K562 (cell line): Measurements from ENCODE around the gene MADCAM1. TPM values are rescaled to one million over a fixed set of nuclear protein-coding genes. Genes with fewer than 3 reads are reported as not detected.

ENCODE experiments used
- ASH1L ChIP-seq: fragments of 450-650 bp; IDR thresholded peaks from 2 replicates; pipeline ENCODE4 v1.6.1; 2018; ENCODE audit warnings: borderline replicate concordance, mild to moderate bottlenecking, low read depth; ENCODE audit not compliant: partially characterized antibody
- CBFA2T3 ChIP-seq: fragments of 450-650 bp; IDR thresholded peaks from 2 replicates; pipeline ENCODE4 v1.6.1; 2017
- CCAR2 ChIP-seq: fragments of 200-400 bp; formaldehyde crosslinking; IDR thresholded peaks from 2 replicates; pipeline ENCODE4 v1.6.1; 2017; ENCODE audit warnings: mild to moderate bottlenecking, low read depth, low read length
- CHD4 ChIP-seq: fragments of 200-600 bp; sonication (generic); IDR thresholded peaks from 3 replicates; pipeline ENCODE4 v1.6.1; 2012; ENCODE audit warnings: low read depth, mild to moderate bottlenecking, mixed read lengths, low read length, inconsistent platforms; ENCODE audit not compliant: insufficient read depth, insufficient replicate concordance, poor library complexity, severe bottlenecking
- FOS ChIP-seq: IDR thresholded peaks from 3 replicates; pipeline ENCODE4 v1.6.1; 2011; ENCODE audit not compliant: insufficient read length; ENCODE audit errors: extremely low read depth
- FOXJ3 ChIP-seq: sonication (generic); formaldehyde crosslinking; IDR thresholded peaks from 2 replicates; pipeline ENCODE4 v1.4.0; 2020; ENCODE audit warnings: mild to moderate bottlenecking, missing genetic modification reagents
- FOXK2 ChIP-seq, 2 experiments: fragments of 450-650 bp; IDR thresholded peaks in 1 of 2; conservative IDR thresholded peaks in 1 of 2; 2 replicates each; pipeline ENCODE4 v1.6.1; 2016; ENCODE audit warnings: low read depth in 2 of 2, mild to moderate bottlenecking in 1 of 2
- HMG20A ChIP-seq: fragments of 450-650 bp; formaldehyde crosslinking; conservative IDR thresholded peaks from 2 replicates; pipeline ENCODE4 v1.4.0; 2020; ENCODE audit warnings: mild to moderate bottlenecking, mixed read lengths
- HOXB6 ChIP-seq: fragments of 250-450 bp; sonication (Bioruptor Pico); IDR thresholded peaks from 2 replicates; pipeline ENCODE4 v1.5.1; 2022; ENCODE audit warnings: mild to moderate bottlenecking, borderline replicate concordance
- KLF13 ChIP-seq: fragments of 450-650 bp; IDR thresholded peaks from 2 replicates; pipeline ENCODE4 v1.6.1; 2016; ENCODE audit warnings: missing genetic modification characterization, low read depth, mild to moderate bottlenecking, missing compliant biosample characterization, moderate library complexity, borderline replicate concordance
- NBN ChIP-seq: fragments of 450-650 bp; IDR thresholded peaks from 2 replicates; pipeline ENCODE4 v1.6.1; 2016; ENCODE audit warnings: low read depth, mild to moderate bottlenecking
- NCOA6 ChIP-seq: fragments of 450-650 bp; IDR thresholded peaks from 2 replicates; pipeline ENCODE4 v1.6.1; 2017; ENCODE audit warnings: mild to moderate bottlenecking
- PRPF4 ChIP-seq: fragments of 200-400 bp; formaldehyde crosslinking; IDR thresholded peaks from one replicate; pipeline ENCODE4 v1.6.1; 2017; ENCODE audit warnings: low read length, low read depth, mild to moderate bottlenecking; ENCODE audit not compliant: insufficient read depth, poor library complexity, severe bottlenecking
- RBM14 ChIP-seq: fragments of 200-400 bp; formaldehyde crosslinking; IDR thresholded peaks from 2 replicates; pipeline ENCODE4 v1.6.1; 2018; ENCODE audit warnings: low read depth, mild to moderate bottlenecking, low read length, moderate library complexity, borderline replicate concordance; ENCODE audit not compliant: insufficient read depth
- RCOR1 ChIP-seq, 2 experiments: IDR thresholded peaks; 2 replicates each; pipeline ENCODE4 v1.6.1; 2012; ENCODE audit warnings: low read depth in 2 of 2, low read length in 2 of 2, borderline replicate concordance in 1 of 2, improper control_type of control experiment in 1 of 2
- SMARCB1 ChIP-seq: IDR thresholded peaks from 2 replicates; pipeline ENCODE4 v1.6.1; 2011; ENCODE audit warnings: improper control_type of control experiment, low read depth; ENCODE audit not compliant: insufficient read length
- TFAM ChIP-seq: fragments of 250-450 bp; sonication (Bioruptor Pico); conservative IDR thresholded peaks from 2 replicates; pipeline ENCODE4 v1.5.0; 2021; ENCODE audit warnings: mild to moderate bottlenecking, moderate library complexity
- ZNF212 ChIP-seq: fragments of 450-650 bp; formaldehyde crosslinking; IDR thresholded peaks from 2 replicates; pipeline ENCODE4 v1.4.0; 2020; ENCODE audit warnings: mild to moderate bottlenecking
- ZNF311 ChIP-seq: fragments of 250-450 bp; sonication (Bioruptor Pico); IDR thresholded peaks from 2 replicates; pipeline ENCODE4 v1.4.0; 2020; ENCODE audit warnings: mild to moderate bottlenecking, moderate library complexity
- polyA plus RNA-seq, 8 experiments: library from polyadenylated mRNA; depleted of rRNA in 4 of 8; stranded (reverse) in 5 of 8; unstranded in 3 of 8; fragments of >200 nt; fragmentation: Nextera tagmentation in 2 of 8; fragmentation: Illumina TruSeq in 1 of 8; extraction: Ambion mirVana in 2 of 8; extraction: Trizol in 1 of 8; gene quantifications; 2 replicates each; pipeline versions ENCODE4 v1.2.1 to v1.2.3, GENCODE V29; 2011 to 2014; ENCODE audit warnings: inconsistent platforms in 1 of 8, missing spikeins in 1 of 8
- total RNA-seq, 7 experiments: library from RNA; depleted of rRNA in 6 of 7; stranded (reverse); fragments of >200 nt in 6 of 7; fragmentation: Illumina TruSeq in 2 of 7; extraction: Trizol in 2 of 7; gene quantifications; 2 replicates each; pipeline versions ENCODE4 v1.2.1 to v1.2.3, GENCODE V29; 2011 to 2021; ENCODE audit warnings: low replicate concordance in 1 of 7
- TF ChIP-seq, protein P1 (sequence below), 2 experiments: IDR thresholded peaks; 2 replicates each; pipeline ENCODE4 v1.6.1; 2011; ENCODE audit warnings: borderline replicate concordance in 1 of 2, control low read depth in 1 of 2, low read depth in 1 of 2, low read length in 1 of 2, mild to moderate bottlenecking in 1 of 2, mixed read lengths in 1 of 2, moderate library complexity in 1 of 2; ENCODE audit not compliant: insufficient read depth in 1 of 2, insufficient read length in 1 of 2, poor library complexity in 1 of 2, severe bottlenecking in 1 of 2; ENCODE audit errors: extremely low read depth in 1 of 2
- TF ChIP-seq, protein P2 (sequence below): fragments of 250-450 bp; sonication (Bioruptor Pico); IDR thresholded peaks from 2 replicates; pipeline ENCODE4 v1.6.1; 2021; ENCODE audit warnings: mild to moderate bottlenecking
- TF ChIP-seq, protein P3 (sequence below): IDR thresholded peaks from 2 replicates; pipeline ENCODE4 v1.6.1; 2011; ENCODE audit not compliant: insufficient read length; ENCODE audit errors: extremely low read depth
- TF ChIP-seq, protein P4 (sequence below): fragments of 450-650 bp; formaldehyde crosslinking; conservative IDR thresholded peaks from 2 replicates; pipeline ENCODE4 v1.4.0; 2022; ENCODE audit warnings: mild to moderate bottlenecking, missing genetic modification characterization

MADCAM1 gene
- total and polyA plus RNA-seq, 9 of the 15 experiments (the other 6 are each of a cell fraction or from before 2014, with no cell fraction given), result 0.09 to 0.36 (median 0.09) TPM; not detected in 6

DNA sequence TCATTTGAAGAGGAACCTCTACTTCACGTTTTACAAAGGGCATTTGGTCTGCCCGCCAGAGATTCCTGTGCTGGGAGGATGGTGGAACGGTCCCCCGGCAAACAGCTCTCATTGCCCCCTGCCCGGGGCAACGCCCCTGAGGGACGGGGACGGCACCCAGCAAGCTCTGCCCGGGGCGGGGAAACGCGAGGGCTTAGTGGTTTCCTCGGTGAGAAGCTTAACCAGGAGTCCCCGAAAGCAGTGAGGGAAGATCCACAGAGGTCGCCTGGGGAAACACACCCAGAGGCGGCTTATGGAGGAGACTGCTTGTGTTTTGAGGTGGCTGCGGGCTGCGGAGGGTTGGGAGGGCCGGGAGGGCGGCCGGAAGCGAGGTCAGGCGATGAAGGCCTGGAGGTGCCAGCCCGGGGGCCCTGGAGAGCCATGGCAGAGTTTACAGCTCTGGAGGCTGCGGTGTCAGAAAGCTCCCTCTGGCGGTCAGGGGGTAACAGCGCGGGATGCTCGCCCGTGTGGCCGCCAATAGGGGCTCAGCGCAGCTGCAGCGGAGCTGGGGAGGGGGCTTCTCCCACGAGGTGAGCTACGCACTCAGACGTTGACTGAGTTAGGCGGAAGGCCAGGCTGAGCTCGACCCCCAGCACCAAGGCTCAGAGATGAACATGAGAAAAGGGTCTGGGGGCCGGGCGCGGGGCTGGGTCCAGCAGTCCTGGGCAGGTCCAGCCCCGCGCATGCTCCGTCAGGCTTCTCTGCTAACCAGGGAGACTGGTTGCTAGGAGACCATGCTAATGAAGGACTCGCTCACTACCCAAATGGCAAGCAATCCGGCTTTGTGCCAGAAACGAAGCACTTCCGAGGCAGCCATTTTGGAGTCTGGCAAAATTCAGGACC lies 10.4 kb downstream of the MADCAM1 start (continued):
- TF ChIP-seq RCOR1 (IDR thresholded peaks at IDR 0.05; ENCODE audit: borderline replicate concordance in 1 of 2, low read depth in 2 of 2, low read length in 2 of 2) (peak; percentile 69 to 94; a peak in 2 of 4 replicates), NBN (0 out of 2 replicates have a peak, but pooled peaks have one; percentile 30), FOXK2 (conservative IDR thresholded peaks at IDR 0.05 in 1 of 2, IDR thresholded peaks at IDR 0.05 in 1 of 2; ENCODE audit: low read depth in 2 of 2) (no peak), NCOA6 (no peak), SMARCB1 (no peak), TFAM (CRISPR knock-in tag) (no peak), FOS (no peak), KLF13 (tag) (no peak), RBM14 (no peak), HMG20A (no peak), CCAR2 (no peak), ZNF311 (CRISPR knock-in tag) (no peak), CHD4 (no peak), ASH1L (no peak), FOXJ3 (CRISPR knock-in tag) (no peak), PRPF4 (no peak), CBFA2T3 (no peak), ZNF212 (no peak), HOXB6 (CRISPR knock-in tag) (no peak)
- TF ChIP-seq, protein P1, sequence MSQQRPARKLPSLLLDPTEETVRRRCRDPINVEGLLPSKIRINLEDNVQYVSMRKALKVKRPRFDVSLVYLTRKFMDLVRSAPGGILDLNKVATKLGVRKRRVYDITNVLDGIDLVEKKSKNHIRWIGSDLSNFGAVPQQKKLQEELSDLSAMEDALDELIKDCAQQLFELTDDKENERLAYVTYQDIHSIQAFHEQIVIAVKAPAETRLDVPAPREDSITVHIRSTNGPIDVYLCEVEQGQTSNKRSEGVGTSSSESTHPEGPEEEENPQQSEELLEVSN (IDR thresholded peaks at IDR 0.05; ENCODE audit: borderline replicate concordance in 1 of 2, extremely low read depth in 1 of 2, insufficient read depth in 1 of 2, insufficient read length in 1 of 2, low read depth in 1 of 2, low read length in 1 of 2, poor library complexity in 1 of 2, severe bottlenecking in 1 of 2), result peak in 1 of 2 experiments; percentile 60
- TF ChIP-seq, protein P2, sequence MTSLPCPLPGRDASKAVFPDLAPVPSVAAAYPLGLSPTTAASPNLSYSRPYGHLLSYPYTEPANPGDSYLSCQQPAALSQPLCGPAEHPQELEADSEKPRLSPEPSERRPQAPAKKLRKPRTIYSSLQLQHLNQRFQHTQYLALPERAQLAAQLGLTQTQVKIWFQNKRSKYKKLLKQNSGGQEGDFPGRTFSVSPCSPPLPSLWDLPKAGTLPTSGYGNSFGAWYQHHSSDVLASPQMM (CRISPR knock-in tag), result no peak
- TF ChIP-seq, protein P3, sequence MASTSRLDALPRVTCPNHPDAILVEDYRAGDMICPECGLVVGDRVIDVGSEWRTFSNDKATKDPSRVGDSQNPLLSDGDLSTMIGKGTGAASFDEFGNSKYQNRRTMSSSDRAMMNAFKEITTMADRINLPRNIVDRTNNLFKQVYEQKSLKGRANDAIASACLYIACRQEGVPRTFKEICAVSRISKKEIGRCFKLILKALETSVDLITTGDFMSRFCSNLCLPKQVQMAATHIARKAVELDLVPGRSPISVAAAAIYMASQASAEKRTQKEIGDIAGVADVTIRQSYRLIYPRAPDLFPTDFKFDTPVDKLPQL, result no peak
- TF ChIP-seq, protein P4, sequence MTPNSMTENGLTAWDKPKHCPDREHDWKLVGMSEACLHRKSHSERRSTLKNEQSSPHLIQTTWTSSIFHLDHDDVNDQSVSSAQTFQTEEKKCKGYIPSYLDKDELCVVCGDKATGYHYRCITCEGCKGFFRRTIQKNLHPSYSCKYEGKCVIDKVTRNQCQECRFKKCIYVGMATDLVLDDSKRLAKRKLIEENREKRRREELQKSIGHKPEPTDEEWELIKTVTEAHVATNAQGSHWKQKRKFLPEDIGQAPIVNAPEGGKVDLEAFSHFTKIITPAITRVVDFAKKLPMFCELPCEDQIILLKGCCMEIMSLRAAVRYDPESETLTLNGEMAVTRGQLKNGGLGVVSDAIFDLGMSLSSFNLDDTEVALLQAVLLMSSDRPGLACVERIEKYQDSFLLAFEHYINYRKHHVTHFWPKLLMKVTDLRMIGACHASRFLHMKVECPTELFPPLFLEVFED (CRISPR knock-in tag), result no peak
